HepG2 (cell line): Measurements from ENCODE around the gene DNAJC7. TPM values are rescaled to one million over a fixed set of nuclear protein-coding genes. Genes with fewer than 3 reads are reported as not detected.

Experiments
- ZNF501 ChIP-seq: sonication (generic); formaldehyde crosslinking; IDR thresholded peaks from 2 replicates; pipeline ENCODE4 v1.5.1; 2020; ENCODE audit warnings: mild to moderate bottlenecking, moderate library complexity, missing genetic modification reagents
- ZNF724P ChIP-seq: sonication (generic); formaldehyde crosslinking; IDR thresholded peaks from 2 replicates; pipeline ENCODE4 v1.8.0; 2022; ENCODE audit warnings: missing genetic modification reagents, borderline replicate concordance
- polyA plus RNA-seq, 8 experiments: library from polyadenylated mRNA; depleted of rRNA in 3 of 8; stranded (reverse) in 7 of 8; unstranded in 1 of 8; fragments of >200 nt; fragmentation: Illumina TruSeq in 4 of 8; extraction: Trizol in 4 of 8; gene quantifications; 2 replicates each; pipeline versions ENCODE4 v1.2.1 to v1.2.3, GENCODE V29; 2011 to 2016; ENCODE audit warnings: low read depth in 4 of 8, missing spikeins in 1 of 8, mixed read lengths in 1 of 8; ENCODE audit not compliant: insufficient read depth in 1 of 8
- total RNA-seq, 5 experiments: library from RNA; depleted of rRNA; stranded (reverse); fragments of >200 nt; fragmentation: Illumina TruSeq; extraction: Trizol; gene quantifications; 2 replicates each; pipeline ENCODE4 v1.2.3, GENCODE V29; 2016; ENCODE audit warnings: low read depth in 1 of 5
- TF ChIP-seq, protein P1 (sequence below): sonication (generic); formaldehyde crosslinking; IDR thresholded peaks from 2 replicates; pipeline ENCODE4 v1.4.0; 2020; ENCODE audit warnings: low read depth, missing genetic modification reagents
- TF ChIP-seq, protein P2 (sequence below): sonication (generic); formaldehyde crosslinking; IDR thresholded peaks from 2 replicates; pipeline ENCODE4 v1.5.0; 2020; ENCODE audit warnings: mild to moderate bottlenecking, missing genetic modification reagents

DNAJC7 gene
- total and polyA plus RNA-seq, 2 of the 13 experiments (the other 11 are each of a cell fraction or from before 2014, with no cell fraction given): 47.7 to 132 TPM

DNA sequence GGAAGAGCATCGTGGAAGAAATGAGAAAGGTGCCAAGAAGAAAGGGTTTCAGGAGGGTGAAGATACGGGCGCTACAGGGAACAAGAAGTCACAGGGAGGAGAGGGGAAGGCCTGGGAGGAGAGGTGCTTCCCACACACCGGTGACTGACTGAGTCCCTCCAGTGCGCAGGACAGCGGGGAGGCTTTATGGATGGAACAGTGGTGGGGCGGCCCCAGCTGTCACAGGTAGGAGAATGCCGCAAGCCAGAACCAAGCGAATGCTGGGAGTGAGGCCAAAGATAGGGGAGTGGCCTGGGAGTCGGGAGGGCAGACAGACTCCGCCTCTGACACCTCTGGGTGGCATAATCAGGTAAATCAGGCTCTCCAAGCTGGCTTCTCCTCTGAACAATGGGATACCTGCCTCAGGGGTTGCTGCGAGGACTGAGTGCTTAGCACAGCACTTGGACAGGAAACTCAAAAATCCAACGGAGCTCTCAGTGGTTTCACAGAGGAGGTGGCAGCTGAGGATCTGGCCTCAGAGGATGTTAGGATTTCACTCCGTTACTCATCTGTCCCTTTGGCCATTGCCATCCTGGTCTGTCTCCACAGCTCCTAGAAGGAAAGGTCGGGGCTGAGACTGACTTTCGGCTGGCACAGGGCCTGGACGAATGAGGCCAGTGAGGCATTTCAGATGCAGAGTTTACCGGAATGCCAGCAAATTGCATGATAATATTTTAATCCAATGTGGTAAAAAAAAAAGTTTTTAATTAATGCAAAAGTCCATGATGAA is 51.4 kb downstream of the DNAJC7 start (continued):
- TF ChIP-seq, protein P1, sequence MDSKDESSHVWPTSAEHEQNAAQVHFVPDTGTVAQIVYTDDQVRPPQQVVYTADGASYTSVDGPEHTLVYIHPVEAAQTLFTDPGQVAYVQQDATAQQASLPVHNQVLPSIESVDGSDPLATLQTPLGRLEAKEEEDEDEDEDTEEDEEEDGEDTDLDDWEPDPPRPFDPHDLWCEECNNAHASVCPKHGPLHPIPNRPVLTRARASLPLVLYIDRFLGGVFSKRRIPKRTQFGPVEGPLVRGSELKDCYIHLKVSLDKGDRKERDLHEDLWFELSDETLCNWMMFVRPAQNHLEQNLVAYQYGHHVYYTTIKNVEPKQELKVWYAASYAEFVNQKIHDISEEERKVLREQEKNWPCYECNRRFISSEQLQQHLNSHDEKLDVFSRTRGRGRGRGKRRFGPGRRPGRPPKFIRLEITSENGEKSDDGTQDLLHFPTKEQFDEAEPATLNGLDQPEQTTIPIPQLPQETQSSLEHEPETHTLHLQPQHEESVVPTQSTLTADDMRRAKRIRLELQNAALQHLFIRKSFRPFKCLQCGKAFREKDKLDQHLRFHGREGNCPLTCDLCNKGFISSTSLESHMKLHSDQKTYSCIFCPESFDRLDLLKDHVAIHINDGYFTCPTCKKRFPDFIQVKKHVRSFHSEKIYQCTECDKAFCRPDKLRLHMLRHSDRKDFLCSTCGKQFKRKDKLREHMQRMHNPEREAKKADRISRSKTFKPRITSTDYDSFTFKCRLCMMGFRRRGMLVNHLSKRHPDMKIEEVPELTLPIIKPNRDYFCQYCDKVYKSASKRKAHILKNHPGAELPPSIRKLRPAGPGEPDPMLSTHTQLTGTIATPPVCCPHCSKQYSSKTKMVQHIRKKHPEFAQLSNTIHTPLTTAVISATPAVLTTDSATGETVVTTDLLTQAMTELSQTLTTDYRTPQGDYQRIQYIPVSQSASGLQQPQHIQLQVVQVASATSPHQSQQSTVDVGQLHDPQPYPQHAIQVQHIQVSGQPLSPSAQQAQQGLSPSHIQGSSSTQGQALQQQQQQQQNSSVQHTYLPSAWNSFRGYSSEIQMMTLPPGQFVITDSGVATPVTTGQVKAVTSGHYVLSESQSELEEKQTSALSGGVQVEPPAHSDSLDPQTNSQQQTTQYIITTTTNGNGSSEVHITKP: peak; percentile 30; the same call in 1 of the 2 replicates
- 0 out of 2 replicates have a peak, but pooled peaks have one; percentile 38 for TF ChIP-seq ZNF501
- peak; percentile 78; the same call in 1 of the 2 replicates for TF ChIP-seq ZNF724P (CRISPR knock-in tag)
- TF ChIP-seq, protein P2, sequence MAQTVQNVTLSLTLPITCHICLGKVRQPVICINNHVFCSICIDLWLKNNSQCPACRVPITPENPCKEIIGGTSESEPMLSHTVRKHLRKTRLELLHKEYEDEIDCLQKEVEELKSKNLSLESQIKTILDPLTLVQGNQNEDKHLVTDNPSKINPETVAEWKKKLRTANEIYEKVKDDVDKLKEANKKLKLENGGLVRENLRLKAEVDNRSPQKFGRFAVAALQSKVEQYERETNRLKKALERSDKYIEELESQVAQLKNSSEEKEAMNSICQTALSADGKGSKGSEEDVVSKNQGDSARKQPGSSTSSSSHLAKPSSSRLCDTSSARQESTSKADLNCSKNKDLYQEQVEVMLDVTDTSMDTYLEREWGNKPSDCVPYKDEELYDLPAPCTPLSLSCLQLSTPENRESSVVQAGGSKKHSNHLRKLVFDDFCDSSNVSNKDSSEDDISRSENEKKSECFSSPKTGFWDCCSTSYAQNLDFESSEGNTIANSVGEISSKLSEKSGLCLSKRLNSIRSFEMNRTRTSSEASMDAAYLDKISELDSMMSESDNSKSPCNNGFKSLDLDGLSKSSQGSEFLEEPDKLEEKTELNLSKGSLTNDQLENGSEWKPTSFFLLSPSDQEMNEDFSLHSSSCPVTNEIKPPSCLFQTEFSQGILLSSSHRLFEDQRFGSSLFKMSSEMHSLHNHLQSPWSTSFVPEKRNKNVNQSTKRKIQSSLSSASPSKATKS: 0 out of 2 replicates have a peak, but pooled peaks have one; percentile 66
